HL-60 (cell line): ENCODE measurements around the gene DNAH17.

Experiments used
- GABPA ChIP-seq: IDR thresholded peaks from 2 replicates; pipeline ENCODE4 v1.6.1; 2012; ENCODE audit warnings: low read depth
- POLR2AphosphoS5 ChIP-seq: IDR thresholded peaks from 2 replicates; pipeline ENCODE4 v1.6.1; 2012; ENCODE audit warnings: low read depth
- TF ChIP-seq, protein P1 (sequence below): IDR thresholded peaks from one replicate; pipeline ENCODE4 v1.5.1; 2011; ENCODE audit warnings: low read length, control low read depth, inconsistent platforms; ENCODE audit not compliant: insufficient read depth
- TF ChIP-seq, protein P2 (sequence below): IDR thresholded peaks from 2 replicates; pipeline ENCODE4 v1.6.1; 2012; ENCODE audit warnings: low read depth; ENCODE audit not compliant: insufficient replicate concordance

DNA sequence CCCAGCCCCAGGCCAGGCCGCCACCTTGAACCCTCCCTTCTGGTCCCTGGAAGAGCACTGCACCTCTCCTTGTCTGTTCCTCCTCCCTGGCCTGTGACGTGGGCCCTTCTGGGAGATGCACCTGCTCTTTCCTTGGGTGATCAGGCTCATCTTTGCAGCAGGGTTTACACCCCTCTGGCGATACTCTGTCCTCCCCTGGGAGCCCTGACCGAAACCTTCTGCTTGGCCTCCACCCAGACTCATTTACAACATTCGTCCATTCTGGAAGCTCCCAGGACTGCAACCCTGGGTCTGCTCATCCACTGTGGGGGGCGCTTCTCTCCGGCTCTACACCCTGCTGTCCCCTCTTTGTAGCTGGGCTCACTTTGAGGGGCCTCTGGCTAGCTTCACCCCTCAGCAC is 125.4 kb downstream of the DNAH17 start:
- TF ChIP-seq, protein P1, sequence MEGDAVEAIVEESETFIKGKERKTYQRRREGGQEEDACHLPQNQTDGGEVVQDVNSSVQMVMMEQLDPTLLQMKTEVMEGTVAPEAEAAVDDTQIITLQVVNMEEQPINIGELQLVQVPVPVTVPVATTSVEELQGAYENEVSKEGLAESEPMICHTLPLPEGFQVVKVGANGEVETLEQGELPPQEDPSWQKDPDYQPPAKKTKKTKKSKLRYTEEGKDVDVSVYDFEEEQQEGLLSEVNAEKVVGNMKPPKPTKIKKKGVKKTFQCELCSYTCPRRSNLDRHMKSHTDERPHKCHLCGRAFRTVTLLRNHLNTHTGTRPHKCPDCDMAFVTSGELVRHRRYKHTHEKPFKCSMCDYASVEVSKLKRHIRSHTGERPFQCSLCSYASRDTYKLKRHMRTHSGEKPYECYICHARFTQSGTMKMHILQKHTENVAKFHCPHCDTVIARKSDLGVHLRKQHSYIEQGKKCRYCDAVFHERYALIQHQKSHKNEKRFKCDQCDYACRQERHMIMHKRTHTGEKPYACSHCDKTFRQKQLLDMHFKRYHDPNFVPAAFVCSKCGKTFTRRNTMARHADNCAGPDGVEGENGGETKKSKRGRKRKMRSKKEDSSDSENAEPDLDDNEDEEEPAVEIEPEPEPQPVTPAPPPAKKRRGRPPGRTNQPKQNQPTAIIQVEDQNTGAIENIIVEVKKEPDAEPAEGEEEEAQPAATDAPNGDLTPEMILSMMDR, result no peak
- TF ChIP-seq, protein P2, sequence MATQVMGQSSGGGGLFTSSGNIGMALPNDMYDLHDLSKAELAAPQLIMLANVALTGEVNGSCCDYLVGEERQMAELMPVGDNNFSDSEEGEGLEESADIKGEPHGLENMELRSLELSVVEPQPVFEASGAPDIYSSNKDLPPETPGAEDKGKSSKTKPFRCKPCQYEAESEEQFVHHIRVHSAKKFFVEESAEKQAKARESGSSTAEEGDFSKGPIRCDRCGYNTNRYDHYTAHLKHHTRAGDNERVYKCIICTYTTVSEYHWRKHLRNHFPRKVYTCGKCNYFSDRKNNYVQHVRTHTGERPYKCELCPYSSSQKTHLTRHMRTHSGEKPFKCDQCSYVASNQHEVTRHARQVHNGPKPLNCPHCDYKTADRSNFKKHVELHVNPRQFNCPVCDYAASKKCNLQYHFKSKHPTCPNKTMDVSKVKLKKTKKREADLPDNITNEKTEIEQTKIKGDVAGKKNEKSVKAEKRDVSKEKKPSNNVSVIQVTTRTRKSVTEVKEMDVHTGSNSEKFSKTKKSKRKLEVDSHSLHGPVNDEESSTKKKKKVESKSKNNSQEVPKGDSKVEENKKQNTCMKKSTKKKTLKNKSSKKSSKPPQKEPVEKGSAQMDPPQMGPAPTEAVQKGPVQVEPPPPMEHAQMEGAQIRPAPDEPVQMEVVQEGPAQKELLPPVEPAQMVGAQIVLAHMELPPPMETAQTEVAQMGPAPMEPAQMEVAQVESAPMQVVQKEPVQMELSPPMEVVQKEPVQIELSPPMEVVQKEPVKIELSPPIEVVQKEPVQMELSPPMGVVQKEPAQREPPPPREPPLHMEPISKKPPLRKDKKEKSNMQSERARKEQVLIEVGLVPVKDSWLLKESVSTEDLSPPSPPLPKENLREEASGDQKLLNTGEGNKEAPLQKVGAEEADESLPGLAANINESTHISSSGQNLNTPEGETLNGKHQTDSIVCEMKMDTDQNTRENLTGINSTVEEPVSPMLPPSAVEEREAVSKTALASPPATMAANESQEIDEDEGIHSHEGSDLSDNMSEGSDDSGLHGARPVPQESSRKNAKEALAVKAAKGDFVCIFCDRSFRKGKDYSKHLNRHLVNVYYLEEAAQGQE, result no peak
- no peak for TF ChIP-seq GABPA
- no peak for TF ChIP-seq POLR2AphosphoS5
